Peyer's patch (tissue), 4 donors: ENCODE measurements around the gene EXD2.

Source experiments
- CTCF ChIP-seq, 6 experiments: fragments of 450-650 bp in 4 of 6; fragments of 200-600 bp in 2 of 6; sonication (generic) in 1 of 6; IDR thresholded peaks; one replicate each; pipeline ENCODE4 v1.5.1; 2017 to 2019; ENCODE audit warnings: antibody characterized with exemption in 6 of 6, mild to moderate bottlenecking in 3 of 6, moderate library complexity in 1 of 6
- POLR2A ChIP-seq, 2 donors: fragments of 450-650 bp; IDR thresholded peaks; one replicate each; pipeline ENCODE4 v1.5.1; 2017; ENCODE audit warnings: antibody characterized with exemption in 2 of 2, mild to moderate bottlenecking in 2 of 2, moderate library complexity in 2 of 2

- no peak for TF ChIP-seq CTCF (IDR thresholded peaks at IDR 0.05)
- no peak for TF ChIP-seq POLR2A (IDR thresholded peaks at IDR 0.05)
Measured at GRCh38 chr14:69269381-69269780, 78.1 kb downstream of the EXD2 start.
